PFSK-1 (cell line): Measurements from ENCODE around the gene OPCML.

ENCODE experiments used
- POLR2AphosphoS5 ChIP-seq: IDR thresholded peaks from 2 replicates; pipeline ENCODE4 v1.6.1; 2012; ENCODE audit warnings: low read depth, mild to moderate bottlenecking, control low read depth, low read length, moderate library complexity
- TAF1 ChIP-seq: IDR thresholded peaks from 2 replicates; pipeline ENCODE4 v1.6.1; 2012; ENCODE audit warnings: low read length, control low read depth, borderline replicate concordance; ENCODE audit not compliant: insufficient read depth

DNA sequence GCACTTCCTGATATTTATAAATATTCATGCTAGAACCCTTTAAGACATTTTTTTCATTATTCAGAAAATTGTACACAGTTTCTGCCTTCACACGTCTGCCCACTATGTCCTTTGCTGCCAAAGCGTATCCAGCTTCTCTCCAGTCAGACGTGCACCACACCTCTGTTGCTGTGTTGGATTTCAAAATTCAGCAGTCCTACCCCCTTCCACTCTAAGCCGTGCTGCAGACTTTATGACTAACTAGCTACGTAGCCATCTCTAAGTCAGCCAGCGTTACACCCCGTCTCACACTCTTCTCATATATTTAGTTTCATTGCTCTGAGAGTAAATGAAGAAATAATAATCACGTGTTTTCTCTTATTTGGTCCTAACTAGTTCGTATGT, 28.2 kb upstream of the OPCML start:
- TF ChIP-seq POLR2AphosphoS5 (no peak), TAF1 (no peak)
